CD14-positive monocyte (primary cell): ENCODE data around the gene YARS2. TPM values are rescaled to one million over a fixed set of nuclear protein-coding genes. Genes with fewer than 3 reads are reported as not detected.

Source experiments
- DNase-seq, 3 donors: peaks; one replicate each; pipeline ENCODE4 v3.0.0-alpha.2; 2011 to 2022
- H2AFZ ChIP-seq: 2 replicates; pipeline ENCODE4 v1.6.0; 2012; ENCODE audit warnings: mild to moderate bottlenecking, low read depth, low read length, inconsistent platforms; ENCODE audit not compliant: insufficient read depth, poor library complexity, severe bottlenecking
- H3K27ac ChIP-seq, 2 donors: 1 replicate in 1 of 2; 2 replicates in 1 of 2; pipeline ENCODE4 v1.5.1; 2012 to 2013; ENCODE audit warnings: low read length in 2 of 2, control low read depth in 1 of 2, inconsistent platforms in 1 of 2, low read depth in 1 of 2, mild to moderate bottlenecking in 1 of 2
- H3K27me3 ChIP-seq, 2 donors: one replicate each; pipeline versions ENCODE4 v1.6.0 to v1.6.1; 2011 to 2013; ENCODE audit warnings: low read length in 2 of 2; ENCODE audit not compliant: control insufficient read depth in 2 of 2, insufficient read depth in 2 of 2
- H3K36me3 ChIP-seq, 2 donors: replicated peaks in 1 of 2; 1 replicate in 1 of 2; 2 replicates in 1 of 2; pipeline versions ENCODE4 v1.5.1 to v1.6.1; 2012 to 2013; ENCODE audit warnings: low read length in 2 of 2, control low read depth in 1 of 2, inconsistent platforms in 1 of 2, mild to moderate bottlenecking in 1 of 2; ENCODE audit not compliant: insufficient read depth in 2 of 2, control insufficient read depth in 1 of 2
- H3K4me1 ChIP-seq, 2 donors: 1 replicate in 1 of 2; 2 replicates in 1 of 2; pipeline versions ENCODE4 v1.5.1 to v1.6.1; 2012 to 2013; ENCODE audit warnings: low read length in 2 of 2, control low read depth in 1 of 2, inconsistent platforms in 1 of 2, mild to moderate bottlenecking in 1 of 2, moderate library complexity in 1 of 2; ENCODE audit not compliant: insufficient read depth in 2 of 2, control insufficient read depth in 1 of 2
- H3K4me2 ChIP-seq: replicated peaks from 2 replicates; pipeline ENCODE3; 2012; ENCODE audit warnings: low read length, moderate library complexity, mild to moderate bottlenecking; ENCODE audit not compliant: poor library complexity, severe bottlenecking; ENCODE audit errors: extremely low read depth
- H3K4me3 ChIP-seq, 3 experiments: fragments of 200-600 bp in 1 of 3; sonication (generic) in 1 of 3; replicated peaks in 1 of 3; 1 replicate in 2 of 3; 2 replicates in 1 of 3; pipeline ENCODE4 v1.5.1; 2011 to 2013; ENCODE audit warnings: low read length in 3 of 3, mild to moderate bottlenecking in 3 of 3, control low read depth in 2 of 3, low read depth in 2 of 3, inconsistent platforms in 1 of 3, moderate library complexity in 1 of 3
- H3K79me2 ChIP-seq: 2 replicates; pipeline ENCODE4 v1.6.0; 2012; ENCODE audit warnings: mild to moderate bottlenecking, control low read depth, inconsistent platforms, low read length, moderate library complexity; ENCODE audit not compliant: insufficient read depth
- H3K9ac ChIP-seq: 2 replicates; pipeline ENCODE4 v1.6.0; 2017; ENCODE audit warnings: low read length, mild to moderate bottlenecking; ENCODE audit not compliant: insufficient read depth, poor library complexity, severe bottlenecking
- H3K9me3 ChIP-seq, 2 donors: replicated peaks in 1 of 2; 1 replicate in 1 of 2; 2 replicates in 1 of 2; pipeline versions ENCODE4 v1.5.1 to v1.6.1; 2012 to 2013; ENCODE audit warnings: low read length in 2 of 2, control low read depth in 1 of 2; ENCODE audit not compliant: control insufficient read depth in 1 of 2, insufficient read depth in 1 of 2
- H4K20me1 ChIP-seq: 2 replicates; pipeline ENCODE4 v1.6.0; 2012; ENCODE audit warnings: mild to moderate bottlenecking, low read length, control low read depth, moderate library complexity; ENCODE audit not compliant: insufficient read depth
- H3K27ac Mint-ChIP-seq, 7 donors: one replicate each; pipeline ENCODE4 v1.8.0; 2020; ENCODE audit warnings: mild to moderate bottlenecking in 7 of 7, mixed read lengths in 7 of 7, moderate library complexity in 6 of 7, inconsistent platforms in 2 of 7
- H3K27me3 Mint-ChIP-seq, 3 donors: one replicate each; pipeline ENCODE4 v1.8.0; 2021 to 2022; ENCODE audit warnings: low read depth in 3 of 3, mild to moderate bottlenecking in 3 of 3, mixed read lengths in 3 of 3, moderate library complexity in 3 of 3, inconsistent platforms in 1 of 3
- H3K36me3 Mint-ChIP-seq, 2 donors: one replicate each; pipeline ENCODE4 v1.8.0; 2020; ENCODE audit warnings: mixed read lengths in 2 of 2, inconsistent platforms in 1 of 2, mild to moderate bottlenecking in 1 of 2
- H3K4me1 Mint-ChIP-seq: one replicate; pipeline ENCODE4 v1.8.0; 2020; ENCODE audit warnings: mild to moderate bottlenecking, mixed read lengths
- H3K4me3 Mint-ChIP-seq, 2 donors: one replicate each; pipeline ENCODE4 v1.8.0; 2020; ENCODE audit warnings: mild to moderate bottlenecking in 2 of 2, mixed read lengths in 2 of 2, moderate library complexity in 1 of 2
- H3K9me3 Mint-ChIP-seq, 7 donors: one replicate each; pipeline ENCODE4 v1.8.0; 2020 to 2022; ENCODE audit warnings: mixed read lengths in 7 of 7, mild to moderate bottlenecking in 6 of 7, moderate library complexity in 6 of 7, inconsistent platforms in 2 of 7
- CTCF ChIP-seq: fragments of 200-600 bp; IDR thresholded peaks from one replicate; pipeline ENCODE4 v1.8.0; 2022; ENCODE audit warnings: antibody characterized with exemption, mild to moderate bottlenecking
- WGBS: methylation state at CpG from one replicate; pipeline ENCODE4 v1.1.5; 2013; ENCODE audit warnings: missing lambda C conversion rate; ENCODE audit not compliant: insufficient coverage; 5-methylcytosine and 5-hydroxymethylcytosine counted together
- intact Hi-C, 2 donors: fragments of 100-400 bp; cut with micrococcal nuclease; formaldehyde crosslinking; loops; one replicate each; pipeline versions ENCODE4 v1.15.0 to v1.15.1; 2023
- polyA plus RNA-seq, 3 donors: library from polyadenylated mRNA; depleted of rRNA in 1 of 3; unstranded in 2 of 3; stranded (reverse) in 1 of 3; fragments of 300-500 nt in 2 of 3; fragments of >200 nt in 1 of 3; fragmentation: Illumina TruSeq in 2 of 3; gene quantifications; 1 replicate in 2 of 3; 2 replicates in 1 of 3; pipeline ENCODE4 v1.2.3, GENCODE V29; 2012 to 2021

Gene YARS2
- polyA plus RNA-seq, 3 donors: 4.5 to 7.5 (median 6.6) TPM

DNA sequence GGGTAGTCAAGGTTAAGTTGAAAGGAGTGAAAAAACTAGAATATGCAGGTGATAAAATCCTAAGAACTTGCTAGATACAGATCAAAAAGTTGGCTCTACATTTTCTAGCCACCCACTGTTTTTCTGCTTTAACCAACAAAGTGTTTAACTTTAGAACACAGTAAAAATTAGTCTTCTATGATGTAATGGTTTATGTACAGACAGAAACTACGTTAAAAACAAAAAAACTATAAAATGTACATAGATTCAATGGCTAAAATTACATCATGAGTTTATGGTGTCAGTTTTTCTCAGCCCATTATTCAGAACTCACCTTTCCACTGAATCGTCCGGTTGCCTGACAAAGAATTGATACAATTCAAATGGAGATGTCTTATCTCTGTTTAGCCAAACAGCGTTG is 2.1 kb downstream of the YARS2 start:
- Histone ChIP-seq H3K9ac (no peak overlapping the region), H3K36me3 (peaks cover 37 to 55% of the 10 kb centered on the region in 2 donors), H2AFZ (no peak overlapping the region), H3K4me1 (peaks cover 12 to 22% of the 10 kb centered on the region in 2 donors), H3K27ac (no peak overlapping the region), H3K9me3 (no peaks in the 10 kb centered on the region), H3K27me3 (no peaks in the 10 kb centered on the region), H3K79me2 (peaks cover 29% of the 10 kb centered on the region), H3K4me2 (no peak overlapping the region), H4K20me1 (no peaks in the 10 kb centered on the region), H3K4me3 (no peak overlapping the region)
- H3K4me1 Mint-ChIP-seq: peaks cover 13% of the 10 kb centered on the region
- no peaks in the 10 kb centered on the region for H3K27me3 Mint-ChIP-seq
- H3K9me3 Mint-ChIP-seq: no peaks in the 10 kb centered on the region
- no peak for TF ChIP-seq CTCF
- no peak overlapping the region for H3K4me3 Mint-ChIP-seq
- DNase-seq: no peak
- no peak overlapping the region for H3K27ac Mint-ChIP-seq
- H3K36me3 Mint-ChIP-seq: peaks cover 43 to 53% of the 10 kb centered on the region in 2 donors
- intact Hi-C loops: loop anchor here in 1 of 2 donors (2.0 to 10.0 kb wide), 2 partner anchors 389 to 1269 kb away; partner anchors contain the start of gene ALG10
- WGBS: no CpG with 5 or more reads among the region's 4 CpGs

DNA sequence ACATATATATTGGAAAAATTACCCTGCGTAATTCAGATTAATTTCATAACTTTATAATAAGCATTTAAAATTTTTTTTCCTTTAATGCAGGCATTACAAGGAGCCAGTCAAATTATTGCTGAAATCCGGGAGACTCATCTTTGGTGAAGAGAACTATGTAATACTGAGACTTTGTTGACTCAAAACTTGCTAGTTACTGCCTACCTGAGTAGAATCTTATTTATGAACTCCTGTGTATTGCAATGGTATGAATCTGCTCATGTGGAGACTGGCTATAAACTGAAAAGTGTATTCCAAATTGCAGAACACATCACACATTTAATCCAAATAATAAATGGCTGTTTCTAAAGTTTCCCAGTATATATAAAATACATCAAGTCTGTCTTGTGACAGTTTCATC is 12.4 kb downstream of the YARS2 start:
- no peaks in the 10 kb centered on the region for H3K4me1 Mint-ChIP-seq
- H4K20me1 ChIP-seq: peaks cover 7% of the 10 kb centered on the region
- no peaks in the 10 kb centered on the region for H3K27me3 ChIP-seq
- H3K9me3 ChIP-seq: no peaks in the 10 kb centered on the region
- H3K4me3 ChIP-seq: no peak overlapping the region
- no peak overlapping the region for H2AFZ ChIP-seq
- H3K4me1 ChIP-seq: no peaks in the 10 kb centered on the region
- H3K9me3 Mint-ChIP-seq: no peaks in the 10 kb centered on the region
- H3K4me3 Mint-ChIP-seq: no peak overlapping the region
- H3K27ac Mint-ChIP-seq: no peak overlapping the region
- H3K36me3 ChIP-seq: peaks cover 94 to 100% of the 10 kb centered on the region in 2 donors
- H3K9ac ChIP-seq: no peak overlapping the region
- TF ChIP-seq CTCF: no peak
- peaks cover 11% of the 10 kb centered on the region for H3K79me2 ChIP-seq
- no peak for DNase-seq
- intact Hi-C loops: no loop called here
- no peak overlapping the region for H3K27ac ChIP-seq
- no peak overlapping the region for H3K4me2 ChIP-seq
- WGBS: no CpG with 5 or more reads among the region's 2 CpGs
- peaks cover 73 to 97% of the 10 kb centered on the region in 2 donors for H3K36me3 Mint-ChIP-seq
- no peaks in the 10 kb centered on the region for H3K27me3 Mint-ChIP-seq
